Measurements from ENCODE around the gene KCNMA1. TPM values are rescaled to one million over a fixed set of nuclear protein-coding genes. Genes with fewer than 3 reads are reported as not detected.

The KCNMA1 gene
- total RNA-seq, 1 experiment from 2014 or later = 31.3 TPM

DNA sequence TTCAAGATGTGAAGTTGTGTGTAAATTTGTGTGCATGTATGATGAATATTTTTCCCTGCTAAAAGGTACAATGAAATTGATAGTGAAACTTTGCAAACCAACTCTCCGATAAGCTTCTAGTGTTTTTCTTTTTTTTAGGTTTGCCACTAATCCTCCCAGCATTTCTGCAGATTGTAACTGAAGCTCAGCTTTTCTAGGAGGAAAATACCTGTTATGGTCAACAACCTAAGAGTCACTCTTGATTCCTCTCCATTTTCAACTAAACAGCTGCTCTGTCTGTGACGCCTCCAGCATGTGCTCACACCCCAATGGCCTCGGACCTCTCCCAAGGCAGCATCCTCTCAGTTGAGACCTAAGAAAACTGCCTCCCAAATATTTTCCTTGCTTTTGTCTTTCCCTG, 406.2 kb downstream of the KCNMA1 start:
- DNase-seq = no peak
- Histone ChIP-seq H3K27me3 (ENCODE audit: low read length) (peaks cover 3% of the 10 kb centered on the region; the same call in 1 of the 2 replicates), H3K9me3 (ENCODE audit: low read length) (no peaks in the 10 kb centered on the region), H3K9ac (ENCODE audit: low read length) (no peak overlapping the region), H3K4me2 (ENCODE audit: low read depth, low read length, poor library complexity, severe bottlenecking) (no peak overlapping the region), H3K9me2 (replicated peaks; ENCODE audit: insufficient read depth, low read length) (no peaks in the 10 kb centered on the region), H3K4me3 (ENCODE audit: low read length) (no peak overlapping the region), H3K36me3 (ENCODE audit: insufficient read depth, low read length) (no peaks in the 10 kb centered on the region), H4K20me1 (ENCODE audit: insufficient read depth, low read depth, low read length) (peaks cover 5% of the 10 kb centered on the region; the same call in 1 of the 2 replicates), H3K4me1 (ENCODE audit: low read length) (no peaks in the 10 kb centered on the region), H3K27ac (ENCODE audit: low read length) (no peak overlapping the region), H3K79me2 (ENCODE audit: low read length) (no peaks in the 10 kb centered on the region), H2AFZ (ENCODE audit: low read length) (no peak overlapping the region)

DNA sequence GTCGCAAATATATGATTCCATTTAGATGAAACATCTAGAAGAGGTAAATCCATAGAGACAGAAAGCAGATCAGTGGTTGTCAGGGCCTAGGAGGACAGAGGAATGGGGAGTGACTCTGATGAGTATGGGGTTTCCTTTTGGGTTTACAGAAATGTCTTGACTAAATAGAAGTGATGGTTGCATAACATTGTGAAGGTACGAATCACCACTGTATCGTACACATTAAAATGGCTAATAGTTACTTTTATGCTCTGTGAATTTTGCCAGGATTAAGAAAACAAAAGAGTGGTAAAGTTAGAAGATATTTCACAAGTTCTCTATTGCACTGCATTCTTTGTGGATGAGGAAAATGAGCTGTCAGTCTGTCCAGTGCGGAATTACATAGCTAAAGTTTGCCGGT, 407.4 kb downstream of the KCNMA1 start:
- Histone ChIP-seq H3K9ac (ENCODE audit: low read length) (no peak overlapping the region), H4K20me1 (ENCODE audit: insufficient read depth, low read depth, low read length) (no peaks in the 10 kb centered on the region; the same call in 1 of the 2 replicates), H3K4me1 (ENCODE audit: low read length) (no peaks in the 10 kb centered on the region), H3K4me3 (ENCODE audit: low read length) (no peak overlapping the region), H3K4me2 (ENCODE audit: low read depth, low read length, poor library complexity, severe bottlenecking) (no peak overlapping the region), H3K36me3 (ENCODE audit: insufficient read depth, low read length) (no peaks in the 10 kb centered on the region), H2AFZ (ENCODE audit: low read length) (no peak overlapping the region), H3K27ac (ENCODE audit: low read length) (no peak overlapping the region), H3K79me2 (ENCODE audit: low read length) (no peaks in the 10 kb centered on the region), H3K27me3 (ENCODE audit: low read length) (peaks cover 3% of the 10 kb centered on the region; the same call in 1 of the 2 replicates), H3K9me3 (ENCODE audit: low read length) (no peaks in the 10 kb centered on the region), H3K9me2 (replicated peaks; ENCODE audit: insufficient read depth, low read length) (no peaks in the 10 kb centered on the region)
- DNase-seq = no peak

DNA sequence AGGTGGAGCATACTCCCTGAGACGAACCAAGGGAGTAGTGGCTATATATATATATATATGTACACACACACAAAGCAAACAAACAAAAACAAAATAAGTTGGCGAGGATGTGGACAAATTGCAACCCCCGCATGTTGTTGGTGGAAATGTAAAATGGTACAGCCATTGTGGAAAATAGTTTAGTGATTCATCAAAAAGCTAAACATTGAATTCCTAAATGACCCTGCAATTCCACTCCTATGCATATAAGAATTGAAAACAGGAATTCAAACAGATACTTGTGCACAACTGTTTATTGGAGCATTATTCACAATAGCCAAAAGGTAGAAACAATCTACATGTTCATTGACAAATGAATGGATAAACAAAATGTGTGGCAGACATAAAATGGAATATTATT, 407.9 kb downstream of the KCNMA1 start:
- Histone ChIP-seq H3K27ac (ENCODE audit: low read length) (no peak overlapping the region), H3K79me2 (ENCODE audit: low read length) (no peaks in the 10 kb centered on the region), H3K9ac (ENCODE audit: low read length) (no peak overlapping the region), H3K9me3 (ENCODE audit: low read length) (no peaks in the 10 kb centered on the region), H3K4me3 (ENCODE audit: low read length) (no peak overlapping the region), H3K4me1 (ENCODE audit: low read length) (no peaks in the 10 kb centered on the region), H3K4me2 (ENCODE audit: low read depth, low read length, poor library complexity, severe bottlenecking) (no peak overlapping the region), H2AFZ (ENCODE audit: low read length) (no peak overlapping the region), H3K36me3 (ENCODE audit: insufficient read depth, low read length) (no peaks in the 10 kb centered on the region), H4K20me1 (ENCODE audit: insufficient read depth, low read depth, low read length) (no peaks in the 10 kb centered on the region), H3K9me2 (replicated peaks; ENCODE audit: insufficient read depth, low read length) (no peaks in the 10 kb centered on the region), H3K27me3 (ENCODE audit: low read length) (peaks cover 3% of the 10 kb centered on the region; the same call in 1 of the 2 replicates)
- no peak for DNase-seq

DNA sequence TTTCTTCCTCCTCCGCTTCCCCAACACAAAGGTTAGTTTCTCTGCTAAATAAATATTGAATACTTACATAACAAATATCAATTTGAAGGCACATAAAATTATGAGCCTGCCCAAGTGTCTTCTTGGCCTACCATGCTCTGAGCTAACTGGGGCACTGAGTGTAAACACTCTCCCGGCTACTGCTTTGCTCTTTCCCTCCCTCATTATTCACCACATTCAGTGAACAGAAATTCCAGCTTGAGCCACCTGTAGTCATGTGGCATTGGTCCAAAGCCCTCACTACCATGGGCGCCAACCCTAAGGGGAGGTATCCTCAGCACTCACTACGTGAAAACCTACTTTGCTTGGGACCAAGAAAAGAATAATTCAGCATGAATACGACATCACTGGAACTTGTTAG, 409.0 kb downstream of the KCNMA1 start:
- H3K9me2 ChIP-seq (replicated peaks; ENCODE audit: insufficient read depth, low read length) = no peaks in the 10 kb centered on the region

DNA sequence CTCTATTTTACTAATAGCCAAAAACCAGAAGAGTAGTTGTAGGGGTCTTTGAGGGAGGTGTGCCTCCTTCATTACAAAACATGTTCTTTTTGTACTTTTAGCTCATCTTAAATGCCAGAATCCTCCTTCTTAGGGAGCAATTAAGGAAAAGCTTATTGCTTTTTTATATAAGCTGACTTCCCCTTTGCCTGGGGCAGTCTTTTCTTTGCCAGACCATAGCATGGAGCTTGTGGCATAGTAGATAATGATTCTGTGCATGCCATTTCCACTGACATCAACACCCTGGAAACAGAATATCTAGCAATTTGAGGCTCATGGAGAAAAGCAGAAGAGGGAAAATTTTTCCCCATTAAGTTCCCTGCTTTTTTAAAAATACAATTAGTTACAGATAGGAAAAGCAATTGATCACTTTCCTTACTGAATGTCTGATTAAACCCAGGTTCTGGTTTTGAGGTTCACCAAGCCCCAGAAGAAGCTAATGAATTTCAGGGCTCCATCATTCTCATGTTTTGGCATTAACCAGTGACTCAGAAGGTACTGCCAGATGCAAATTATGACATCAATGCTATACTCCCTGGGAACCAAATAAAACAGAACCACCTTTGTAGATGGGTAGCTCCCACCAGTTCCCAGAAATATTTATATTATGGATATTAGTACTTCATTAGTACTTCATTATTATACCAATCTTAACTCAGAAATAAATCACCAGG, 410.6 kb downstream of the KCNMA1 start:
- Histone ChIP-seq H3K9me2 (replicated peaks; ENCODE audit: insufficient read depth, low read length) (no peaks in the 10 kb centered on the region), H3K27ac (ENCODE audit: low read length) (no peak overlapping the region), H3K4me1 (ENCODE audit: low read length) (no peaks in the 10 kb centered on the region), H4K20me1 (ENCODE audit: insufficient read depth, low read depth, low read length) (0 out of 2 replicates have a peak, but pooled peaks cover 4% of the 10 kb centered on the region), H3K4me2 (ENCODE audit: low read depth, low read length, poor library complexity, severe bottlenecking) (no peak overlapping the region), H3K27me3 (ENCODE audit: low read length) (peaks cover 2% of the 10 kb centered on the region; the same call in 1 of the 2 replicates), H2AFZ (ENCODE audit: low read length) (no peak overlapping the region), H3K4me3 (ENCODE audit: low read length) (no peak overlapping the region), H3K9me3 (ENCODE audit: low read length) (no peaks in the 10 kb centered on the region), H3K9ac (ENCODE audit: low read length) (no peak overlapping the region), H3K79me2 (ENCODE audit: low read length) (no peaks in the 10 kb centered on the region), H3K36me3 (ENCODE audit: insufficient read depth, low read length) (no peaks in the 10 kb centered on the region)
- DNase-seq = no peak

More for the DNA sequence above, 409.0 kb downstream of the KCNMA1 start:
- Histone ChIP-seq H3K79me2 (ENCODE audit: low read length) (no peaks in the 10 kb centered on the region), H3K27ac (ENCODE audit: low read length) (no peak overlapping the region), H3K9ac (ENCODE audit: low read length) (no peak overlapping the region), H3K4me2 (ENCODE audit: low read depth, low read length, poor library complexity, severe bottlenecking) (no peak overlapping the region), H3K27me3 (ENCODE audit: low read length) (peaks cover 3% of the 10 kb centered on the region; the same call in 1 of the 2 replicates), H3K9me3 (ENCODE audit: low read length) (no peaks in the 10 kb centered on the region), H3K4me3 (ENCODE audit: low read length) (no peak overlapping the region), H3K36me3 (ENCODE audit: insufficient read depth, low read length) (no peaks in the 10 kb centered on the region), H2AFZ (ENCODE audit: low read length) (no peak overlapping the region), H4K20me1 (ENCODE audit: insufficient read depth, low read depth, low read length) (no peaks in the 10 kb centered on the region), H3K4me1 (ENCODE audit: low read length) (no peaks in the 10 kb centered on the region)
- DNase-seq = no peak

DNA sequence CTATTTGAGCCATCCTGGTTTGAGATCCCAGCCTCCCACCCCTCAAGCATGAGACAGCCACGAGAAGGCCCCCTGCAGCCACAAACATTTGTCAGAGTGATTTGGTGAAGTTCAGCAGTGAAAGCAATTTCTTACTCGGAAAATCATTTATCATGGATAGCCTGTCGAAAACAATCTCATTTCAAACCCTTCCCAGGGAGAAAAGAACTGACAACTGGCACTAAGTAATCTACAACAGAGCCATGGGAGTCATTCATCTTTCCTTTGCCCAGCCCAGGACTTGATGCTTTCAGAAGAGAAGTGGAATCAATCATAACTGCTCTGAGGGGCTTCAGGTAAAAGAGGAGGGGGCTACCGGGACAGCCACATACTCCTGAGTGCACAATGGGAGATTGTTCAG, 411.2 kb downstream of the KCNMA1 start:
- H3K36me3 ChIP-seq (ENCODE audit: insufficient read depth, low read length) = no peaks in the 10 kb centered on the region
- no peaks in the 10 kb centered on the region for H3K27me3 ChIP-seq (ENCODE audit: low read length)
- H3K9me3 ChIP-seq (ENCODE audit: low read length) = no peaks in the 10 kb centered on the region
- no peaks in the 10 kb centered on the region for H3K4me1 ChIP-seq (ENCODE audit: low read length)
- H3K4me2 ChIP-seq (ENCODE audit: low read depth, low read length, poor library complexity, severe bottlenecking) = no peak overlapping the region
- 0 out of 2 replicates have a peak, but pooled peaks cover 4% of the 10 kb centered on the region for H4K20me1 ChIP-seq (ENCODE audit: insufficient read depth, low read depth, low read length)
- no peaks in the 10 kb centered on the region for H3K9me2 ChIP-seq (replicated peaks; ENCODE audit: insufficient read depth, low read length)
- H3K27ac ChIP-seq (ENCODE audit: low read length) = no peak overlapping the region
- H3K79me2 ChIP-seq (ENCODE audit: low read length) = no peaks in the 10 kb centered on the region
- no peak overlapping the region for H3K9ac ChIP-seq (ENCODE audit: low read length)
- no peak for DNase-seq
- H2AFZ ChIP-seq (ENCODE audit: low read length) = no peak overlapping the region
- H3K4me3 ChIP-seq (ENCODE audit: low read length) = no peak overlapping the region

DNA sequence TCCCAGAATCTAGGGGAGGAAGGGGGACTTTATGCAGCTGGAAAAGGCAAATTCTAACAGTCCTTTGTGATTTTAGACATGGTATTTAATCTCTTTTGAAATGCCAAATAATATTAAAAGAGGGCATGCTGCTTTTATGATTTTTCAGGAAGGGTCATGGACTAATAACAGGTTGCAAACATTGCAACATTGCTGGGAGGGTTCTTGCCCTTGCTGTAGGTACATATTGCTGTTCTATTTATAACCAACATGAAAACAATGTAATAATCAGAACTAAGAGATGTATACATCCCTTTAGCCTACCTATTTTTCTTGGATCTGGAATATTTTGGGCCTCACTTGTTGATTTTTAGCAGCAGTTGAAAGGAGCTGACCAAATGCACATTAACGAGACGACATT, 411.6 kb downstream of the KCNMA1 start:
- no peaks in the 10 kb centered on the region for H3K79me2 ChIP-seq (ENCODE audit: low read length)
- H3K27ac ChIP-seq (ENCODE audit: low read length) = no peak overlapping the region
- H3K9me3 ChIP-seq (ENCODE audit: low read length) = no peaks in the 10 kb centered on the region
- H3K36me3 ChIP-seq (ENCODE audit: insufficient read depth, low read length) = no peaks in the 10 kb centered on the region
- no peaks in the 10 kb centered on the region for H3K27me3 ChIP-seq (ENCODE audit: low read length)
- no peak overlapping the region for H2AFZ ChIP-seq (ENCODE audit: low read length)
- H3K4me2 ChIP-seq (ENCODE audit: low read depth, low read length, poor library complexity, severe bottlenecking) = no peak overlapping the region
- no peak for DNase-seq
- no peak overlapping the region for H3K9ac ChIP-seq (ENCODE audit: low read length)
- H4K20me1 ChIP-seq (ENCODE audit: insufficient read depth, low read depth, low read length) = 0 out of 2 replicates have a peak, but pooled peaks cover 4% of the 10 kb centered on the region
- no peaks in the 10 kb centered on the region for H3K9me2 ChIP-seq (replicated peaks; ENCODE audit: insufficient read depth, low read length)
- no peak overlapping the region for H3K4me3 ChIP-seq (ENCODE audit: low read length)
- 0 out of 2 replicates have a peak, but pooled peaks cover 1% of the 10 kb centered on the region for H3K4me1 ChIP-seq (ENCODE audit: low read length)

DNA sequence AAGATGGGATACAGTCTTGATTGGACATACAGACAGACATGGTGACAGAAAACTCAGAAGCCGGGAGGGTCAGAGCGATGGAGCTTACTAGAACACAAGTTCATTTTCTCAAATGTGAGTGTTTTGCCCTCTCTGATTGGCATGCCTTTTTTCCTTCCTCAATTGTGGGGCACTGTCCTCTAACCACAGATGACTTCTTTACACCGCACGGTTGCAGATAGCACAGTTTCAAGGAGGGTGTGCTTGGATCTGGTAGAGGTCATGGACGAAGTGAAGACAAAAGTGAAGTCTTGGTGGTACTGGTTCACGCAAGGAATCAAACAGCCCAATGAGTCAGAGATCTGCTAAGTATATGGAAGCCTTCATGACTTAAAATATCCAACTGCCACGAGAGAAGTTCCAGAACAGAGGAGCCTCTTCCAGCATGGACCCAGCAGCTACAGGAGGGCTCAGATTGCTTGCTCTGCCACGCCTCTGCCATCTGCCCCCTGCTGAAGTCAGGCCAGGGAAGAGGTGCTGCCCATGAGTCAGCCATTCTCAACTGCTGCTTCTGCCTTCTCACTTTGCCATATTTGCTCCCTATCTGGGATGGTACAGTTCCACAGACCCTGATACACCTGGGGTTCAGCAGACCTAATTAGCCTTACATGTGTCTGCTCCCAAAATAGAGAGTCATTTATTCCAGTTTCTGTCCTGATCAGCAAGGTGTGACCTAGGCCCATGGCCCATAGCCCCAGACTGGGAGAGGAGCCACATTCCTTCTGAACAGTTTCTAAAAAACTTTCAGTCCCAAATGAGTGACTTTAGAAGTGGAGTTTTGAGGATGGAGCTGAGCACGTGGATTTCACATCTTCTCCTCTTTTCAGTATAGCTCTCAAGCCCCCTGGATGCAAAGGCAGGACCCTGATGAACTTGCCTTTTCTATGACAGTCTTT, 413.8 kb downstream of the KCNMA1 start:
- H4K20me1 ChIP-seq (ENCODE audit: insufficient read depth, low read depth, low read length) = 0 out of 2 replicates have a peak, but pooled peaks cover 4% of the 10 kb centered on the region
- H3K79me2 ChIP-seq (ENCODE audit: low read length) = no peaks in the 10 kb centered on the region
- H3K27me3 ChIP-seq (ENCODE audit: low read length) = no peaks in the 10 kb centered on the region
- no peaks in the 10 kb centered on the region for H3K9me3 ChIP-seq (ENCODE audit: low read length)
- no peak for DNase-seq
- H3K4me2 ChIP-seq (ENCODE audit: low read depth, low read length, poor library complexity, severe bottlenecking) = no peak overlapping the region
- no peak overlapping the region for H3K27ac ChIP-seq (ENCODE audit: low read length)
- H3K4me1 ChIP-seq (ENCODE audit: low read length) = 0 out of 2 replicates have a peak, but pooled peaks cover 2% of the 10 kb centered on the region
- H3K9me2 ChIP-seq (replicated peaks; ENCODE audit: insufficient read depth, low read length) = no peaks in the 10 kb centered on the region
- no peak overlapping the region for H2AFZ ChIP-seq (ENCODE audit: low read length)
- H3K4me3 ChIP-seq (ENCODE audit: low read length) = no peak overlapping the region
- H3K9ac ChIP-seq (ENCODE audit: low read length) = no peak overlapping the region
- H3K36me3 ChIP-seq (ENCODE audit: insufficient read depth, low read length) = no peaks in the 10 kb centered on the region
